Endodermal cell (in vitro differentiated cells): ENCODE results near the gene DLG2. TPM values are rescaled to one million over a fixed set of nuclear protein-coding genes. Genes with fewer than 3 reads are reported as not detected.

Experiments
- DNase-seq: peaks from one replicate; pipeline ENCODE4 v3.0.0-alpha.2; 2017
- H3K27ac ChIP-seq: 2 replicates; pipeline ENCODE4 v1.5.1; 2013; ENCODE audit warnings: mild to moderate bottlenecking, low read depth, low read length, moderate library complexity
- H3K27me3 ChIP-seq: 2 replicates; pipeline ENCODE4 v1.6.1; 2013; ENCODE audit warnings: mild to moderate bottlenecking, low read length, moderate library complexity; ENCODE audit not compliant: insufficient read depth, control insufficient read depth, poor library complexity, severe bottlenecking
- H3K36me3 ChIP-seq: 2 replicates; pipeline ENCODE4 v1.7.0; 2013; ENCODE audit warnings: mild to moderate bottlenecking, low read length, moderate library complexity; ENCODE audit not compliant: control insufficient read depth, insufficient read depth
- H3K4me1 ChIP-seq: one replicate; pipeline ENCODE4 v1.7.0; 2013; ENCODE audit warnings: low read length; ENCODE audit not compliant: control insufficient read depth, insufficient read depth
- H3K4me3 ChIP-seq: 2 replicates; pipeline ENCODE4 v1.5.1; 2013; ENCODE audit warnings: mild to moderate bottlenecking, low read length, moderate library complexity
- H3K9ac ChIP-seq: 2 replicates; pipeline ENCODE4 v1.6.1; 2013; ENCODE audit warnings: mild to moderate bottlenecking, low read length, moderate library complexity; ENCODE audit not compliant: poor library complexity, severe bottlenecking; ENCODE audit errors: extremely low read depth
- H3K9me3 ChIP-seq: 2 replicates; pipeline ENCODE4 v1.6.1; 2013; ENCODE audit warnings: mild to moderate bottlenecking, low read length, moderate library complexity; ENCODE audit not compliant: control insufficient read depth
- H3K27ac Mint-ChIP-seq: 2 replicates; pipeline ENCODE4 v1.8.0; 2020; ENCODE audit warnings: mixed read lengths
- H3K27me3 Mint-ChIP-seq: 2 replicates; pipeline ENCODE4 v1.8.0; 2021; ENCODE audit warnings: mild to moderate bottlenecking, mixed read lengths; ENCODE audit not compliant: insufficient read depth
- H3K36me3 Mint-ChIP-seq: 2 replicates; pipeline ENCODE4 v1.8.0; 2020; ENCODE audit warnings: low read depth, mixed read lengths
- H3K4me1 Mint-ChIP-seq: 2 replicates; pipeline ENCODE4 v1.8.0; 2020; ENCODE audit warnings: mixed read lengths
- H3K4me3 Mint-ChIP-seq: 2 replicates; pipeline ENCODE4 v1.8.0; 2020; ENCODE audit warnings: mild to moderate bottlenecking, moderate library complexity, mixed read lengths
- H3K9me3 Mint-ChIP-seq: 2 replicates; pipeline ENCODE4 v1.8.0; 2020; ENCODE audit warnings: mild to moderate bottlenecking, mixed read lengths
- CTCF ChIP-seq: fragments of 200-600 bp; sonication (generic); conservative IDR thresholded peaks from 2 replicates; pipeline ENCODE4 v1.5.0; 2021; ENCODE audit warnings: antibody characterized with exemption, mild to moderate bottlenecking
- WGBS, 2 experiments: methylation state at CpG; one replicate each; pipeline versions ENCODE4 v1.1.5 to v1.1.7; 2013; ENCODE audit warnings: missing lambda C conversion rate in 2 of 2, mixed read lengths in 1 of 2; ENCODE audit not compliant: insufficient coverage in 1 of 2, insufficient read length in 1 of 2; 5-methylcytosine and 5-hydroxymethylcytosine counted together
- total RNA-seq, 2 donors: library from RNA; stranded (reverse); fragmentation: NEBNext Ultra II Directional in 1 of 2; extraction: Animal tissue kit (Norgen Biotek cat#: 25700) in 1 of 2; gene quantifications; 2 replicates in 1 of 2; 3 replicates in 1 of 2; pipeline ENCODE4 v1.2.1, GENCODE V29; 2021

Gene DLG2
- total RNA-seq, 2 donors from 2014 or later = 9.6 to 10.6 TPM

DNA sequence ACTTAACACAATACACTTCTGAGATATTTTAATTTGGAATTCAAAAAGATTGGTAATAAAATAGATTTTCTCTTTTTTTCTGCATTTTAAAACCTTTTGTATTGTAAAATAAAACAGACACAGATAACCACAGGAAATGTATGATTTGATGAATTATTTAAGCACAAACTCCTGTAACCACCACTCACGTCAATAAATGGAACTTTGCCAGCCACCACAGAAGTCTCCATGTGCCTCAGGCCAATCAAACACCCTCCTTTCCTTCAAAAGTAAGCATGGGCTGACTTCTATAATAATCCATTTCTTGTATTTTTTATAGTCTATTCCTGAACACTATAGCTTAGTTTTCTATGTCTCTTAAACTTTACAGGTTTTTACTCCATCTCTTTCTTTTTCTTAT is 721.7 kb downstream of the DLG2 start:
- 100% methylated on average over 1 of the region's 1 CpG; no CpG with 5 or more reads in 1 of the 2 experiments for WGBS, 2 experiments
- no peaks in the 10 kb centered on the region for H3K9me3 ChIP-seq
- no peaks in the 10 kb centered on the region for H3K4me1 ChIP-seq
- H3K27ac ChIP-seq = no peak overlapping the region
- no peak for TF ChIP-seq CTCF
- H3K27ac Mint-ChIP-seq = no peak overlapping the region
- H3K4me1 Mint-ChIP-seq = peaks cover 7% of the 10 kb centered on the region
- no peaks in the 10 kb centered on the region for H3K36me3 Mint-ChIP-seq
- H3K36me3 ChIP-seq = no peaks in the 10 kb centered on the region
- H3K4me3 ChIP-seq = no peak overlapping the region
- H3K9ac ChIP-seq = no peak overlapping the region
- H3K27me3 Mint-ChIP-seq = no peaks in the 10 kb centered on the region
- H3K27me3 ChIP-seq = no peaks in the 10 kb centered on the region
- no peak overlapping the region for H3K4me3 Mint-ChIP-seq
- no peaks in the 10 kb centered on the region for H3K9me3 Mint-ChIP-seq
- DNase-seq = no peak

DNA sequence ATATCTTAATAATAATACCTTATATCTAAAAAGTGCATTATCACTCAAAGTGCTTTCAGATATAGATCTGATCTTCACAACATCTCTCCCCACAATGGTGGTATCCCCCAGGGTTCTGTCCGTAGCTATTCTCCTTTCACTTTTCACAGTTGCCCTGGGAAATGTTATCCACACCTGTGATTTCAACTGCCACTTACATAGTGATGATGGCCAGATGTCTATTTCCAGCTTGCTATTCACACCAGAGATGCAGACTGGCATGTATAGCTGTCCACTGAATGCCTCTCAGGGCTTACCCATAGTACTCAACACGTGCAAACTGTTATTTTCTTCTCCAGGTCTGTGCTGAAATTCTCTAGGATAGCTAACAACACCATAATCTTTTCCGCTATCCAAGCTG is 724.7 kb downstream of the DLG2 start:
- H3K36me3 ChIP-seq = no peaks in the 10 kb centered on the region
- WGBS, 2 experiments = 77 to 83% methylated on average over 3 of the region's 3 CpGs
- H3K9me3 Mint-ChIP-seq = no peaks in the 10 kb centered on the region
- H3K27ac Mint-ChIP-seq = no peak overlapping the region
- no peaks in the 10 kb centered on the region for H3K4me1 ChIP-seq
- no peaks in the 10 kb centered on the region for H3K9me3 ChIP-seq
- H3K4me1 Mint-ChIP-seq = no peaks in the 10 kb centered on the region
- no peak overlapping the region for H3K4me3 Mint-ChIP-seq
- no peak overlapping the region for H3K9ac ChIP-seq
- no peaks in the 10 kb centered on the region for H3K27me3 ChIP-seq
- no peaks in the 10 kb centered on the region for H3K36me3 Mint-ChIP-seq
- no peak overlapping the region for H3K4me3 ChIP-seq
- DNase-seq = no peak
- H3K27me3 Mint-ChIP-seq = no peaks in the 10 kb centered on the region
- no peak for TF ChIP-seq CTCF
- H3K27ac ChIP-seq = no peak overlapping the region

DNA sequence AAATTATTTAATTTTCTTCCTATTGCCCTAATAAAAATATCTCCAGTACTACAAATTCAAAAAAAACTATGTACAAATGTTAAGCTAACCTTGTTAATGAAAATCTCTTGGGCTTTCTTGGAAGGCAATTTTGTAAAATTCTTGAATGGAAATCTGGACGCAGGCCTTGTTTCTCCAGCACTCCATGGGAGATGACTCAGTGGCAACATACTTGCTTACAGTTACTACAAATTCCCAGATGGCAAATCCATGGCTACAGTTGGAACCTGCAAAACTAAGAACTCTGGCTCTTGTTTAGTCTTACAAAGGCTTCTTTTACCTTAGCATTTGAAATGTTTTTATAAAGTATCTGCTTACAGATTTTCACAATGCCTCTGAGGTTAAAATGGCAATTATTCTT is 725.2 kb downstream of the DLG2 start:
- Histone ChIP-seq H3K4me3 (no peak overlapping the region), H3K9me3 (no peaks in the 10 kb centered on the region), H3K27me3 (no peaks in the 10 kb centered on the region), H3K27ac (no peak overlapping the region), H3K4me1 (no peaks in the 10 kb centered on the region), H3K9ac (no peak overlapping the region), H3K36me3 (no peaks in the 10 kb centered on the region)
- H3K4me3 Mint-ChIP-seq = no peak overlapping the region
- H3K9me3 Mint-ChIP-seq = no peaks in the 10 kb centered on the region
- TF ChIP-seq CTCF = no peak
- DNase-seq = no peak
- WGBS, 2 experiments = 83 to 89% methylated on average over 1 of the region's 1 CpG
- no peak overlapping the region for H3K27ac Mint-ChIP-seq
- no peaks in the 10 kb centered on the region for H3K27me3 Mint-ChIP-seq
- H3K36me3 Mint-ChIP-seq = no peaks in the 10 kb centered on the region
- no peaks in the 10 kb centered on the region for H3K4me1 Mint-ChIP-seq
